Stimulated activated CD4-positive, alpha-beta T cell treated with anti-CD3 and anti-CD28 coated beads, Interleukin-1b, Interleukin-23, amount 100 ng/mL, for 4 hours (primary cell): ENCODE results near the gene EDARADD.

Experiments used
- DNase-seq, 2 donors: peaks; one replicate each; pipeline ENCODE4 v3.0.0-alpha.2; 2020; ENCODE audit warnings: low read depth in 2 of 2

The EDARADD gene

DNA sequence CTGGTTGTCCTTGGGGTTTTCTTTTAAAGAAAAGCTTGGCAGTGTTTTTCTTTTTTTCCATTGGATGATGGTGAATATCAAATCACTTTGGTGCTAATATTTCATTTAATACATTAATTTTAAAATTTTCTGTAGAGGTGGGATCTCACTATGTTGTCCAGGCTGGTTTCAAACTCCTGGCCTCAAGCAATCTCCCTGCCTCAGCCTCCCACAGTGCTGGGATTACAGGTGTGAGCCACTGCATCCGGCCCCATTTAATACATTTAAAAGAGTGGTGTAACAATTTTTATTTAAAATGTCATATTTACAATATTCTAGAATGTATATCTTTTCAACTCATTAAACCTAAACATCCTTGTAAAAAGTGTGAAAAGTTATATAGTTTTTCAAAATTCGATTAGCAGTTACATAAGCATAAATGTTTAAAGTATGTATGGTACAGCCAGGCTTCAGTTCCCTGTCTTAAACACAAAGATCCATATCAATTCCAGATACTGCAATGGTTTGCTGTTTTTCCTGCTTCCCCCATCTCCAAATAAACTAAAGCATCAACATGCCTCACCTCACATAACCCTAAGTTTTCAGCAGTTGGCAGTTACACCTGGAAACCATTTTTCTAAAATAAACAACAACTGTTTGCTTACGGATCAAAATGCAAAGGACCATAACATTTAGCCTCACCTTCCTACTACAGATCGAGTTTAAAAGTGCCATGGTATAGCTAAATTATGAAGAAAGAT is 120.8 kb downstream of the EDARADD start:
- no peak for DNase-seq

DNA sequence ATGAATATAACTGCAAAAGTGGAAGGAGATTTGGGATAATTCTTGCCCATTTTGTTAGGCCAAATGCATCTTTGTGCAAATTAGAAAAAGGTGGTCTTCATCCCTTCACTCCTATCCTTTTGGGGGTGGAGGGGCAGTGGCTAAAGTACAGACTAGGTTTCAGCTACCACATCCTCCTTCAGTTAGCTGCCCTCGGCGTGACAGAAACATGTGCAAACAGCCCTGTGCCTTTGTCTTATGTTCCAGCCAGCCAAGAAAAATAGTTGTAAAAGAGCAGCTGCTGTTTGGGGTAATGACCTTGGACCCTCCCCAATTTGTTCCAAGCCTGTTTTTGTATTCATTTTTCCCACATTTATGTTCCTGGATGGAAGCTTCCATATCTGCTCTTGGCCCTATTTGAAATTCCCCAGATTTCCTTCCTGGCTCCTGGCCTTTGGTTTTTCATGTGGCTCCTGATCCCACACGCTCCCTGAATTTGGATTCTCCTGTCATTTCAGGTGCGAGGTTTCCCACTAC is 121.4 kb downstream of the EDARADD start:
- DNase-seq, result no peak

DNA sequence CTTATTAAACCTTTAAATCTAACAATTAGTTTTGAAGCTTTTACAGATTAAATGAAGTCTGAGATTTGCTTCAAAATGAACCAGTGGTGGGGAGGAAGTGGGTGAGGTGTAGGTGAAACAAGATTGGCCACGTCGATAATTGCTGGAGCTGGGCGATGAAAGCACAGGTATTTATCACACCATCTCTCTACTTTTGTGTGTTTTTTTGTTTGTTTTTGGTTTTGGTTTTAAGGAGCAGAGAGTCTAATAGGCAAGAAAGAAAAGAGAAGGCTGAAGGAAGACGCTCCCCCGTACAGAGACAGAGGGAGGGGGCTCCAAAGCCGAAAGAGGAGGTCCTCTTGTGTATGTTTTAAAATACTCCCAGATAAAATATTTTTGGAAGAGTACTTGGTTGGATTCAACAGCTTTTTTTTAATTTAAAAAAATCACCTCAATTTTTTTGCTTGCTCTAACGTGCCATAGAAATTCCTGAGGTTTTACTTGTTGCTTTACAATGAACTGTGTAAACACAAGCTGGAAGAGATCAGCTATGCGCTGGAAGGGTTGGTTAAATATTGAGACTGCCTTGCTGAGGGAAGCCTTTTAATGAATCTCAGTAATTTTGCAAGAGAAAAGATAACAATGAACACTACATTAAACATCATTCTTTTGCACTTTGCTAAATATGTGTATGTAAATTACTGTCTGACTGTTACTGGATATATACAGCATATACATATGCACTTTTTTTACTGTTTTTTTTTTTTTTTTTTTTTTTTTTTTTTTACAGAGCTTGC is 123.0 kb downstream of the EDARADD start:
- DNase-seq, result no peak

DNA sequence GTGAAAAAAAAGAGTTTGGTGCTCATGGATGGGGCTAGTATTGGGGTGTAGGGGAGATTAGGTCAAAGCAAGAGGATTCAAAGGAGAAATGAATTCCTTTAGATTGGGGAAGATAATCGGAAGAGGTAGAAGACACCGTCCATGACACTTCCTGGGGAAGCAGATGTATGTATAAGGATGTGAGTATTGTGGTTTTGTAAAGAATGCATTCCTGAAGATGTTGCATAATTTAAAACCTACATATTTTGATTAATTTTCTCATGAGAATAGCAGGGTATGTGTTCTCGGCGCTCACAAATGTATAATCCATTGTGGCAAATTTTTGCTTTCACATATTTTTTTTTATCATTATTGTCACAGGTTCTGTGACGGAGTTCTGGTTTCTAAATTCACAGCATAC is 124.2 kb downstream of the EDARADD start:
- DNase-seq, result no peak

DNA sequence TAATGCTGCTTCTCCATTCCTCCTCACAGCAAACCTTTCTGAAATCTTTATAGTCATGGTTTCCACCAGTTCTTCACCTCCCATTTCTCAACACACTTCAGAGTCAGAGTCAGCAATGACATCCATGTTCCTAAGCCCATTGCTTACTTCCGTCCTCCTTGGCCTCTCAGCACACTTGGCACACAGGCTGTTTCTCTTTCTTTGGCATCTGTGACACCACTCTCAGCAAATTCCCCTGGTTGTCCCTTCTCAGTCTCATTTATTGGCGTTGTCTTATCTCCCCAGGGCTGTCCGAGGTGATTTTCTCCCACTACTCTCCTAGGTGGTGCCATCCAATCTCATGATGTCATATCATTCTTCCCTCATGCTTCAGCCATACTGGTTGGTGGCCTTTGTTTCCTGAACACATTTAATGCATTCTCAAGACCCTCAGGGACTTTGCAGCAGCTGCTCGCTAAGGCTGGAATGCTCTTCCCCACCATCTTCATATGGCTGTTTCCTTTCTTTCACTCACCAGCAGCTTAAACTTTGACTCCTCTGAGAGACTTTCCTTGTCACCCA is 126.4 kb downstream of the EDARADD start:
- no peak for DNase-seq

DNA sequence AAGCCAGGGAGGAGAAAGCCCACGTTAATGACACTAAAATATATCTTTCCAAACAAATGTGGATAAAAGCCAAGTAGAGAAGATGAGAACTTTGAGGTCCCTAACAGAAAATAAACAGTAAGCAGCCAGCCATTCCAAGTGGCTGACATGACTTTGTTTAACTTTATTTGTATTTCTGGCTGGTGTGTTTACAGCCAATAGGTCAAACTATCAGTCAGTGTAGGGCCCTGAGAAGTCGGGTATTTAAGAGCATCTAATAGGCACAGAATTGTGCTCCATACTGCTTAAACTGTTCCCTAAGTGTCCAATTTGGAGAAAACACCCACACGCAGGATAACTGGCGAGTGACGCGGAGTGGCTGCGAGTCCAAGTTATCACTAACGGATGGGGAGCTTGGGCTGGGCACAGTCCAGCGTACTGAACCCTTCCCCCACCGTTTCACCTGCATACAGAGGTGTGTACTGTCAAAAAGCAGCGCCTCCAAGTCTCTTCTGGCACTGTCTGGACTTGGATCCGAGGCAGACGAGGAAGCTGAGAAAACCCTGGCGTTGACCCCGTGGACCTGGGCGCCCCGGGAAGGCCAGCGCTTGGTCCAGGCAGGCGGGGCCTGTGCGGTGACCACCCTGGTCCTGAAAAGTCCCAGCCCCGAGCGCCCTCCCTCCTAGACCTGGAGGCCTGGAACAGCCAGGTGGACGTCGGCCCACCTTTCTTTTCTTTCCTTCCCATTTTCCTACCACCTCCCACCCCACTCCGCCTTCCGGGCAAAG is 129.0 kb downstream of the EDARADD start:
- no peak for DNase-seq

DNA sequence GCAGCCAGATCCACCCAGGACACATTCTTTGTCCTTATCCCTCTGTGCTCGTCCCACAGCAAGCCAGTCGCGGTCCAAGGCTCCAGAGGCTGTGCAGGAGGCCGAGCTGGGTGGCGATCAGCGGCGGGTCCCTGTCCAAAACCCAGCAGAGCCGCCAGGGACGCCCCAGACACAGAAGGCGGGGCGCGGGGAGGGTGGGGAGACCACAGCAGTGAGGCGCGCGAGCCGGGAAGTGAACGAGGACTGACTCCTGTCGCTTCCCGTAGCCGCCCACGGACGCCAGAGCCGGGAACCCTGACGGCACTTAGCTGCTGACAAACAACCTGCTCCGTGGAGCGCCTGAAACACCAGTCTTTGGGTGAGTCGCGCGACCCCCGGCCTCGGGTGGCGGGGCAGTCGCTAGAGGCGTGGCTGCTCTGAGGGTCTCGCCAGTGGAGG is 129.6 kb downstream of the EDARADD start, which contains the start of gene LGALS8:
Gene LGALS8, plus strand, starts transcription at position 279 of the 438 bp plus-strand sequence. CDS start 2,089 bp downstream, outside the sequence.
- DNase-seq, result peak; percentile 81 to 83

DNA sequence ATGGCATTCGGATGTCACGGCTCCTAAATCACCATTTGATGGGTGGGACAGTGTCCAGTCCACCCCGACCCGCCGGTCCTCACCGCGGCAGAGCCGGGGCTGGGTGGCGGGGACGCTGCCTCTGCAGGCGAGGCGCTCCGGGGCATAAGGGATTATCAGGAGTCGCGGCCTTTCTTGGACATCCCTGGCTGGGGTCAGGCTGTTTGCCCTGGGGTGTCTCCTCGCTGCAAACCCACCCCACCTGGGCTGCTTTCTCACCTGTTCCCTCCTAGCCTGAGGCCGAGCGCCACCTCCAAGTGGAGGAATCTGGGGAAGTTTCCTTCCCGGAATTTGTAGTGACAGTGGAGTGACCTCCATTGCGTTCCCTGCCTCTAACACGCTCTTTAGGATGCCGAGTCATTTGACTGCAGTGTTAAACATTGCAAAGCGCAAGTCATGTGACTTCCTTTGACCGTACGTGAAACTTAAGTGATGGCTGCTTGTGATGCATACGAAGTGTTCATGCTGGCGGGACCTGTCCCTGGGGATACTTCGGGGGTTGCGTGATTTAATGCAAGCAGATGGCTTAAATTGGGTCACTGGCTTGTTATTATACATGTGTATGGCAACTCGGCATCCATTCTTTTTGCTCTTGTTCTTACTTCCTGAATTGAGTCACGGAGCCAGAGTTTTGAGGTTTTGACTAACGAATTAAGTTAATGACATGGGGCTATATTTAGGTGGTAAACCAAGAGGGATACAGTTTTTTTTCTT is 130.2 kb downstream of the EDARADD start:
- peak; percentile 14 to 32 for DNase-seq

DNA sequence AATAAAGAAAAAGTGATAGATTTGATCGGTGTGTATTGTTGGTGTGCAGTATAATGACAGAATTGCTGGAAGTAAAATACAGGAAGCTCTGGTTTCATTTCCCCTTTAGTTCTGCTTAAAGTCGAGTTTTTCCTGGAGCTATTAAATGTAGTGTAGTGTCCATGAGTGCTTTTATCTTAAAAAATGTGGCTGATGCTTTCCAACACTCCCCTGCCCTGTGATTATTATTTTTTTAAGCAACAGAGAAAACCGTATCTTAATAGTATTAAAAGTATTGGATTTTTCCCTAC is 130.8 kb downstream of the EDARADD start:
- no peak for DNase-seq

DNA sequence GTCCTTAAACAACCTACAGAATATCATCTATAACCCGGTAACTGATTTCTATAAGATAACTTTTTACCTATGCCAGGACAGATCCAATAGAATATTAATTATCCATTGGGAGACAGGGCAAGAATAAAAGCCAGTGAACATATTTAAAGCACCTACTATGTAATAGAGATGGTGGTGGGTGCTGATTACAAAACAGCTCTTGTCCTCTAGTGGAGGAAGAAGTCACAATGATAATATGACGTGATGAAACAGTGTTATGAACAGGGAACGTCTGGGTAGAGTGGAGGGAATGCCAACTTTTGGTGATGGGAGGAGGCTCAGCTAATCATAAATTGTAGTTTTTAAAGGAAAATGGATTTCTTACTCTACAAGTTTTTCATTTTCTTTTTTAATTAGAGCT is 132.0 kb downstream of the EDARADD start:
- no peak for DNase-seq

DNA sequence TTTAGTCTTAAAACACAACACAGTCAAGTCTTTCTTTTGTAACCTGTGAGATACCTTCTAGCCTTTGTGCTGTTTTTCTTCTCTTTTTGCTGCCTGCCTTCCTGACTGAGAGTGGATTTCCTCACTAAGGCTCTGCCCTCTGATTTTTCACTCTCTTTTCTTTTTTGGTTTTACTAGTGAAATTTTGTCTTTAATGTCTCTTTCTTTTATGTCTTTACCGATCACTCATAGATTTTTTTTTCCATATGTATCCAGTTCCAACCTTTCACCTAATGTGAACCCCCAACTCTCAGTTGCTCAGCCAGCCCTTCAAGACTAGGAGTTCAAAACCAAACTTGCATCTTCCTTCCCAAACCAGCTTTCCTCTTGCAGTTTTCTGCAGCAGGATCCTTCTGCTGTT is 136.2 kb downstream of the EDARADD start:
- no peak for DNase-seq

DNA sequence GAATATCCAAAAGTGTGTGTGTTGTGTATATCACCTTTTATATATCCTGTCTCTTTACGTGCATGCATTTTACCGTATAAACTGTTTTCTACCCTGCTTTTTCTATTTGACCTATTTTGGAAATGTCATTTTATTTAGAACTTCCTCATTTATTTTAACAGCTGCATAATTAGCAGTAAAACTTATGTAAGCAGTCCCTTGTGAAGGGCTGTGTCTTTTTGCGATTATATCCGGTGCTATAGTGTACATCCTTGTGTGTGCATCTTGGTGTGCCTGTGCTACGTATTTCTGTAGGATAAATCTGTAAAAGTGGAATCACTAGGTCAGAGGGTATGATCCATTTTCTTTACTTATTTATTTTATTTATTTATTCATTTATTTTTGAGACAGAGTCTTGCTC is 136.9 kb downstream of the EDARADD start:
- no peak for DNase-seq

DNA sequence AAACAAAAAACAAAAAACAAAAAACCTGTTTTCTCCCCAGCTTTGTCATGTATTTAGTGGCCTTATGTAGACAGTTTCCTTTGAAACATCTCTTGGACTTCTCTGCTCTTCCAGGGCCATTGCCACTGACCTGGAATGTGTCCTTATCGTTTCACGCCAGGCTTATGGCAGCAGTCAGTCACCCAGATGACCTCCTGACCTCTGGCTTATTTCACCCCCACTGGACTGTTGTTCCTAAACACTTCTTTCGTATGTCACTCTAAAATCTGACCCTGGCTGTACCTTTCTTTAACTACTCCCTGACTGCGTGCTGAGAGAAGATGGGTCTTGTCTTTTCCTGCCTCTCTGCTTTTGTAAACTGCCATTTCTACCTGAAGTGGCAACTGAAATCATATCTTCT is 138.8 kb downstream of the EDARADD start:
- DNase-seq, result no peak

DNA sequence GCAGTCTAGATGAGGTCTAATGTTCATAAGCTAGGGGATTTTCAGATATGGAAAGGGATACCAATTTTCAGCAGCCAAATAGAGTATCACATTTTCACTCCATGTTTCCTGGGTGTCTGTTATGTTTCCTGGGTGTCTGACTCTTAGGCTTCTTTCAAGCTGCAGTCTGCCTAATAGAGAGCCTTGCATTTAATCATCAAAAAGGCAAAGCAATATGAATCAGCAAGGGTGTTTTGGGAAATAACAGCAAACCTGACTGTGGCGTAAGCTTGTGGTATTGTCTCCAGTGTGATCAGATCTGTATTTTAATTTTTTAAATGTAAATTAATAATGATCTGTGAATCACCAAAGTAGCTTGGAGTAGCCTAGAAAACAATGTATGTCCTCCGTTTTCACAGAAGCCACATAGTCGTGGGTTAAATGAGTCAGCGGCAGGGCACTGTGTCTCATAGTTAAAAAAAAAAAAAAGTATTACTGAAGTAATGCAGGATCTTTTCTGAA is 140.1 kb downstream of the EDARADD start:
- DNase-seq, result peak in 1 of 2 donors; percentile 25
